Measurements from ENCODE around the gene ATP2C1. TPM values are rescaled to one million over a fixed set of nuclear protein-coding genes. Genes with fewer than 3 reads are reported as not detected.
"Not testable (repeated sequence)": the region's sequence is repeated elsewhere in the genome, so short reads cannot be mapped to it uniquely, and the experiment has no call there.

The ATP2C1 gene
- polyA plus RNA-seq, 1 donor from 2014 or later: 8.9 TPM

DNA sequence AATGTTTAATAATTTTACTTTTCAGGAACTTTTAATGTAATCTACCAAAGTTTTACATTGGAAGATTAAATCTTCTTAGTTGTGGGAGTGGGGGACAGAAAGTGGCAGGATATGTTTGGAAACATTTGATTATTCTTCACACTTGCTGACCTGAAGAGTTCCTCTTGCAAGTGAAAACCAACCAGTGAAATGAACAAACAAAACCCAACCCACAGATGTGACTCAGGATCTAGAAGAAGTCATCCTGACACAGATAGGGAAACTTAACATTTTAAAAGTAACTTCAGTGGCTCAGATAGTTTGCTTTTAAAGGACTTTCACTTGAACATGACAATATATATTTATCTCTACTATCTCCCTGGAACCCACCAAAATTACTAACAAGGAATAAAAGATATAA, 77.3 kb downstream of the ATP2C1 start:
- H3K9me3 Mint-ChIP-seq: peaks cover 0 to 3% (median 0%) of the 10 kb centered on the region in 3 donors

DNA sequence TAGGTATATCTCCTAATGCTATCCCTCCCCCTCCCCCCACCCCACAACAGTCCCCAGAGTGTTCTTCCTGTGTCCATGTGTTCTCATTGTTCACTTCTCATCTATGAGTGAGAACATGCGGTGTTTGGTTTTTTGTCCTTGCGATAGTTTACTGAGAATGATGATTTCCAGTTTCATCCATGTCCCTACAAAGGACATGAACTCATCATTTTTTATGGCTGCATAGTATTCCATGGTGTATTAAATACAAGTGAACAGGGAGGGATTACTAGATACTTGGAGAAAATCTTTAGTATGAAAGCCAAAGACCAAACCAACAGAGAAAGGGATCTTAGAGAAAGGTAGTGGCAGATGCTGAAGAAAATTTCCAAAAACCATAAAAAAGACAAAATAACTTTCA, 78.7 kb downstream of the ATP2C1 start:
- not testable (repeated sequence) for H3K4me1 Mint-ChIP-seq, H3K4me3 Mint-ChIP-seq, H3K27ac Mint-ChIP-seq, H3K9me3 Mint-ChIP-seq, H3K27me3 Mint-ChIP-seq
- H3K36me3 Mint-ChIP-seq: peaks cover 21% of the 10 kb centered on the region

More for the DNA sequence above, 77.3 kb downstream of the ATP2C1 start:
- Mint-ChIP-seq H3K27me3 (no peaks in the 10 kb centered on the region), H3K4me1 (no peaks in the 10 kb centered on the region), H3K27ac (no peak overlapping the region), H3K4me3 (no peak overlapping the region), H3K36me3 (peaks cover 24% of the 10 kb centered on the region)

DNA sequence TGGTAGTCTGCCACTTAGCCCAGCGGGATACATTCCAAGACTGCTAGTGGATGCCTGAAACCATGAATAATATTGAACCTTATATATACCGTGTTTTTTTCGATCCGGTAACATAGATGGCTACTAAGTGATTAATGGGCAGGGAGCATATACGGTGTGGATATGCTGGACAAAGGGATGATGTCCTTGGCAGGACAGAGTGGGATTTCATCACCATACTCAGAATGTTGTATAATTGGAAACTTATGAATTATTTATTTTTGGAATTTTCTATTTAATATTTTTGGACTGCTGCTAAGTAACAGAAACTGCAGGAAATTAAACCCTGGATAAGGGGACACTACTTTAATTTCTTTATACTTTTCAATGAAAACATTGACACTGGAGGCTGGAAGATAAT, 79.5 kb downstream of the ATP2C1 start:
- H3K4me3 Mint-ChIP-seq: no peak overlapping the region
- H3K27ac Mint-ChIP-seq: no peak overlapping the region
- H3K36me3 Mint-ChIP-seq: peaks cover 16% of the 10 kb centered on the region
- no peaks in the 10 kb centered on the region for H3K4me1 Mint-ChIP-seq
- no peaks in the 10 kb centered on the region for H3K27me3 Mint-ChIP-seq
- peaks cover 0 to 3% (median 0%) of the 10 kb centered on the region in 3 donors for H3K9me3 Mint-ChIP-seq

DNA sequence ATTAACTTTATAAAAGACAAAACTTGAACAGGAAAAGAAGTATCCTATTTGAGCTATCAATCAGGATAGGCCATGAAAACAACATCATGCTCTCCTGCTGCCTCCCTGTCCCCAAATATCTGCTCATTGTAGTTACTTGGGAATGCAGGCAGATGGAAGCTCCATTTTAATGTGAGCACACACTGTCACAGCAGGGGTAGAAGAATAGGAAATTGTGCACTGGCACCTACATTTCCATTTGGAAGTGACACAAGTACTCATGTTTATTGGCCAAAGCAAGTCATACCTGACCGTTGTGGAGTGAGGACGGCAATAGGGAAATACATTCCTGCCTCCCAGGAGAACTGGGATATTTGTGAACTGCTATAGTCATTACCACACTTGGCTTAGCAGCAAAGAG, 80.3 kb downstream of the ATP2C1 start:
- H3K27ac Mint-ChIP-seq: no peak overlapping the region
- no peak overlapping the region for H3K4me3 Mint-ChIP-seq
- no peaks in the 10 kb centered on the region for H3K4me1 Mint-ChIP-seq
- no peaks in the 10 kb centered on the region for H3K27me3 Mint-ChIP-seq
- peaks cover 16% of the 10 kb centered on the region for H3K36me3 Mint-ChIP-seq
- peaks cover 0 to 3% (median 0%) of the 10 kb centered on the region in 3 donors for H3K9me3 Mint-ChIP-seq

DNA sequence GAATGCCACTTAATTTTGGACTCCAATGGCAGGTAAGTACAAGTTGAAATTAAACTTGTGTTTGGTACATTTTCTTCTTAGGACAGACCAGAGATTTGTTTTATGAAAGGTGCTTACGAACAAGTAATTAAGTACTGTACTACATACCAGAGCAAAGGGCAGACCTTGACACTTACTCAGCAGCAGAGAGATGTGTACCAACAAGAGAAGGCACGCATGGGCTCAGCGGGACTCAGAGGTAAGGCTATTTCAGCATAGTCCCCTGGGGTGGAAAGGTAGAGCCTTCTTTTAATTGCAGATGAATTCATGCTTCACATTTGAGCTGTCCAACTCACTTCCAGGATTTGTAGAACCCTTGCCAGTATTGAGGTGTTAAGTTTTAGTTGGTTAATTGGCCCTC, 81.4 kb downstream of the ATP2C1 start:
- H3K36me3 Mint-ChIP-seq: peaks cover 13% of the 10 kb centered on the region
- no peaks in the 10 kb centered on the region for H3K27me3 Mint-ChIP-seq
- H3K9me3 Mint-ChIP-seq: no peaks in the 10 kb centered on the region
- no peak overlapping the region for H3K27ac Mint-ChIP-seq
- peak overlapping the region in 1 of 4 donors; percentile 6 for H3K4me3 Mint-ChIP-seq
- H3K4me1 Mint-ChIP-seq: no peaks in the 10 kb centered on the region

DNA sequence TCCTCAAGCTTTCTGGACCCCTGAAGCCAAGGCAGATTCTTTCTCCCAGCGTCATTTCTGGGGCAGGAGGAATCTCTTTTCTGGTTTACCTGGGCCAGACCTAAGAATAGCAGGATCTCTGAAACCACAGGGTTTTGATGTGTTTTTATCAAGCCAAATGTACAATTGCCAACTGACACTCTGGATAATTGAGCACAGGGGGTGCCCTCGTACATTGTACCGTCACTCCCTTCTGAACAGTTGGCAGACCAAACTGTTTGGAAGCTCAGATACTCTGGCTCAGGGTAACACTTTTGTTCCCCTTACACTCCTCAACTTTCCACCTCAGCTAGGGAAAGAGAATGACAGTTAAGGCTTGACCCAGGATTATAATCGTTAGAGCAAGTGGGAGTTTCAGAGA, 82.8 kb downstream of the ATP2C1 start:
- Mint-ChIP-seq H3K4me3 (no peak overlapping the region), H3K9me3 (no peaks in the 10 kb centered on the region), H3K27me3 (no peaks in the 10 kb centered on the region), H3K27ac (no peak overlapping the region), H3K4me1 (no peaks in the 10 kb centered on the region), H3K36me3 (peaks cover 5% of the 10 kb centered on the region)

DNA sequence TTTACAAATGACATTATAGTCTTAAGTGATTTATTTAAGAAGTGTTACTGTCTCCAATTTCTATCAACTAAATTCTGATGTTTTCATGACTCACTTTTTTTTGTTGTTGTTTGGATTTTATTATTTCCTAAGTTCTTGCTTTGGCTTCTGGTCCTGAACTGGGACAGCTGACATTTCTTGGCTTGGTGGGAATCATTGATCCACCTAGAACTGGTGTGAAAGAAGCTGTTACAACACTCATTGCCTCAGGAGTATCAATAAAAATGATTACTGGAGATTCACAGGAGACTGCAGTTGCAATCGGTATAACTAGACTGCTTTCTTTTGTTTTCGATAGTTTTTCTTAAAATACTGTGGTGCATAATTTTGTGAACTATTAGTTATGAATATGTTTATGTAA, 85.2 kb downstream of the ATP2C1 start:
- H3K4me3 Mint-ChIP-seq: no peak overlapping the region
- H3K27me3 Mint-ChIP-seq: no peaks in the 10 kb centered on the region
- peaks cover 2% of the 10 kb centered on the region for H3K36me3 Mint-ChIP-seq
- H3K9me3 Mint-ChIP-seq: no peaks in the 10 kb centered on the region
- no peak overlapping the region for H3K27ac Mint-ChIP-seq
- H3K4me1 Mint-ChIP-seq: no peaks in the 10 kb centered on the region

DNA sequence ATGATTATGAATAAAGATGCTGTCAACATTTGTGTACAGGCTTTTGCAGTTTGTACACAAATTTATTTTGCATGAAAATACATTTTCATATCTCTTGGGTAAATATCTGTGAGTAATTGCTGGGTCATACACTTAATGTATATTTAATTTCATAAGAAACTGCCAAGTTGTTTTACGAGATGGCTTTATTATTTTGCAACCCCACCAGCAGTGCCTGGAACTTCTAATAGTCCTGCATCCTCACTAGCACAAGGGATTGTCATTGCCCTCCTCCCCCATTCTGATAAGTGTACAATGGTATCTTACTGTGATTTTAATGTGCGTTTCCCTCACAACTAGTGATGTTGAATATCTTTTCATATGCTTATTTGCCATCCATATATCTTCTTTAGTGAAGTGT, 87.6 kb downstream of the ATP2C1 start:
- H3K27ac Mint-ChIP-seq: no peak overlapping the region
- no peaks in the 10 kb centered on the region for H3K27me3 Mint-ChIP-seq
- H3K9me3 Mint-ChIP-seq: no peaks in the 10 kb centered on the region
- H3K4me1 Mint-ChIP-seq: no peaks in the 10 kb centered on the region
- H3K36me3 Mint-ChIP-seq: peaks cover 2% of the 10 kb centered on the region
- no peak overlapping the region for H3K4me3 Mint-ChIP-seq

DNA sequence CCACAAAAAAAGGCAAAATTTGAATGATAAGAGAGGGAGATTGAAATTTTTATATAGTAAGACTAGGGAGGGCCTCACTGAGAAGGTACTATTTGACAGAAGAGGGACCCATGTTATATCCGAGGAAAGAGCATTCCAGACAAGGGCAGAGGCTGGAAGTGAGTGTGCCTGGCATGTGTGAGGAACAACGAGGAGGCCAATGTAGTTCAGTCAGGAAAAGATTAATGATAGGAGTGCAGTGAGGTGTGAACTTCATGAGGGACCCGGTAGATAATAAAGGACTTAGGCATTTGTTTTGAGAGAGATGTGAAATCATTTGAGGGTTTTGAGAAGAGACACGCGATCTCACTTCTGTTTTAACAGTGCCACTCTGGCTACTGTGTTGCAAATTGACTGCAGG, 96.4 kb downstream of the ATP2C1 start:
- Mint-ChIP-seq H3K36me3 (peaks cover 7% of the 10 kb centered on the region), H3K27me3 (no peaks in the 10 kb centered on the region), H3K4me3 (no peak overlapping the region)

DNA sequence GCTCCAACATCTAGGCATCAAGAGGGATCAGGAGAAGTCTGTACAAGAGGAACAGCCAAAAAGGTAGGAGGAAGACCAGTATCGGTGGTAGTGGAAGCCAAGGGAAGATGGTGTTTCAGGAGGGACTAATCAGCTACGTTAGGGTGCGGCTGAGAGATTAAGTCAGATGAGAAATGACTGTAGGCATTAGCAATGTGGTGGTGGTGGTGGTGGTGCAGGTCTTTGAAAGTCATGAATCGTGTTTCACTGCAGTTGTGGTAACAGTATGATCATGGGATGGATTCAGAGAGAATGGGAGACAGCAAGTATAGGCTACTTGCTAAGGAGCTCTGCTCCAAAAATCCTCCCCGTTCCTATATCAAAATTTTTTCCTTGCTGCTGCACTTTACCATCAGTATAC, 97.2 kb downstream of the ATP2C1 start:
- Mint-ChIP-seq H3K9me3 (no peaks in the 10 kb centered on the region), H3K27me3 (no peaks in the 10 kb centered on the region), H3K4me3 (no peak overlapping the region), H3K4me1 (no peaks in the 10 kb centered on the region), H3K36me3 (peaks cover 7% of the 10 kb centered on the region), H3K27ac (peak overlapping the region in 1 of 3 donors; percentile 68)

More for the DNA sequence above, 96.4 kb downstream of the ATP2C1 start:
- H3K4me1 Mint-ChIP-seq: no peaks in the 10 kb centered on the region
- no peaks in the 10 kb centered on the region for H3K9me3 Mint-ChIP-seq
- peak overlapping the region in 2 of 3 donors; percentile 68 to 71 for H3K27ac Mint-ChIP-seq

DNA sequence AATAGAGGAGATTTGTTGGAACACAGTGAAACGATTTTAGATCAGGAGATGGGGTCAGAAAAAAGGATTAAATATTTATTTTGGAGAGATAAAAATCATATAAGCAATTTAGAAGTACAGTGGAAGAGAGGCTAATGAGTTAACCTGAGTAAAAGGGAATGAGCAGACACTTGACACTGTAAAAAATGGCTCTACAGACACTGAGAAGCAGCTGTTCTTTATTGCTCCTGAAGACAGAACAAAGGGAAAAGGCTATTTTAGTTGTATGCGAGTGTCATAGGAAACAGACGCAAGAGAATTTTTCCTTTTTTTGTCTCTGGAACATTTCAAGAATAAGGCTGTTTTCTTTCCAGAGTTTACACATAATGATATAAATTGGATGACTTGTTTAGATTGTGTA, 98.5 kb downstream of the ATP2C1 start:
- H3K27ac Mint-ChIP-seq: no peak overlapping the region
- H3K4me1 Mint-ChIP-seq: no peaks in the 10 kb centered on the region
- H3K36me3 Mint-ChIP-seq: peaks cover 7% of the 10 kb centered on the region
- H3K4me3 Mint-ChIP-seq: no peak overlapping the region
- no peaks in the 10 kb centered on the region for H3K27me3 Mint-ChIP-seq
- no peaks in the 10 kb centered on the region for H3K9me3 Mint-ChIP-seq

DNA sequence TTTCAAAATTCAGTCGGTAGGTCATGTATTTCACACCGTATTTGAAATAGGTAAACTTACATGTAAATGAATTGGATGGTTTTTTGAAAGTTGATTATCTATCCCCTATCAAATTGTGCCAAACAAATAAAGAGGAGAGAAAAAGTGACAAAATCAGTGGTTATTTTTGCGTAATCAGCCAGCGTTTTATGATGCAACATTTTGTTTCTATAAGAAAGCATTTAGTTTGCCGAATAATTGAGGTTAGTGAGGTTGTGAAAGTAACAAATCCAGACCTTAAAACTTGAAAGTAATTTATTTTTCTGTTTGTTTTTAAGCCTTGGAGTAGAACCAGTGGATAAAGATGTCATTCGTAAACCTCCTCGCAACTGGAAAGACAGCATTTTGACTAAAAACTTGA, 103.4 kb downstream of the ATP2C1 start:
- Mint-ChIP-seq H3K36me3 (peaks cover 11% of the 10 kb centered on the region), H3K27ac (no peak overlapping the region), H3K4me3 (no peak overlapping the region), H3K9me3 (no peaks in the 10 kb centered on the region), H3K4me1 (no peaks in the 10 kb centered on the region), H3K27me3 (no peaks in the 10 kb centered on the region)

DNA sequence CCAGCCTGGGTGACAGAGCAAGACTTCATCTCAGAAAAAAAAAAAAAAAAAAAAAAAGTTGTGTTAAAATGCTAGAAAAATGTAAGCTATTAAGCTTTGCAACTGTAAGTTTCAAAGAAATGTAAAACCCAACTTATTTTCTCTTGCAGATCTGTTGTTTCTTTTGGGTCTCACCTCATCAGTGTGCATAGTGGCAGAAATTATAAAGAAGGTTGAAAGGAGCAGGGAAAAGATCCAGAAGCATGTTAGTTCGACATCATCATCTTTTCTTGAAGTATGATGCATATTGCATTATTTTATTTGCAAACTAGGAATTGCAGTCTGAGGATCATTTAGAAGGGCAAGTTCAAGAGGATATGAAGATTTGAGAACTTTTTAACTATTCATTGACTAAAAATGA, 107.2 kb downstream of the ATP2C1 start:
- H3K4me1 Mint-ChIP-seq: peaks cover 0 to 1% (median 0%) of the 10 kb centered on the region in 3 donors
- H3K9me3 Mint-ChIP-seq: no peaks in the 10 kb centered on the region
- H3K27me3 Mint-ChIP-seq: no peaks in the 10 kb centered on the region
- peaks cover 11% of the 10 kb centered on the region for H3K36me3 Mint-ChIP-seq
- no peak overlapping the region for H3K4me3 Mint-ChIP-seq
- no peak overlapping the region for H3K27ac Mint-ChIP-seq

DNA sequence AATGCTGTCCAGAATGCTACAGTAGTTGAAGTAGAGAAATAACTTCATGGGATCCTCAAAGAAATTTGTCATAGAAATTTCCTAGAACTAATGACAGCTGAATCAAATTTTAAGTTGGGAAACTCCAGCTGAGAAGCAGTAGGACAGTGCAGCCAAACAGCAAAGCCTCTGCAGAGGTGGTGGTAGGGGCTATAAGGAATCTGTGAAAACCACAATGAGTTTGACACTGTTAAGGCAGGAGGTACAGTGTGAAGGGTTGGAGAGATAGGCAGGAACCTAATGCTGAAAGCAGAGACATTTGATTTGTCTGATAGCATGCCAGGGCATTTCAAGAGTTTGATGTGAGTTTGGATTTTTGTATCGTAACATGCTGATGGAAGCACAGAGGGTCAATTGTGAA, 110.7 kb downstream of the ATP2C1 start:
- H3K27me3 Mint-ChIP-seq: no peaks in the 10 kb centered on the region
- peaks cover 12% of the 10 kb centered on the region for H3K36me3 Mint-ChIP-seq
- H3K27ac Mint-ChIP-seq: no peak overlapping the region
- no peaks in the 10 kb centered on the region for H3K9me3 Mint-ChIP-seq
- H3K4me1 Mint-ChIP-seq: peaks cover 0 to 4% (median 1%) of the 10 kb centered on the region in 3 donors
- H3K4me3 Mint-ChIP-seq: no peak overlapping the region

DNA sequence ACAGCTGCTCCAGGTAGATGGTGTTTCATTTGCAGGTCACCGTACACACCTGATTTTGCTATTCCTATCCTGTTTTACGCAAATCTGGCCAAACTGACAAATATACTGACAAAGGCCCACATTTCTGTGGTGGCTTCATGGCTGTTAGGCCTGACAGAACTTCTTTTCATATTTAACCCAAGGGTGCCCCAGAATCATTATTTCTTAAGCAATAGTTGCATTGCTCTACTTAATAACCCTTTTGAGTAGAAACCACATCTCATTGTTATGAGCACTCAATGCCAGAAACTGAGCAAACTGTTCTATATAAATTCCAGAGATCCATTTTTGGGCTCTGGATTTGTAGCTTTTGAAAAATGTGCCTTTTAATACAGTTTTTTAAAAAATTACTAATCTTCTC, 113.4 kb downstream of the ATP2C1 start:
- H3K9me3 Mint-ChIP-seq: no peaks in the 10 kb centered on the region
- peak overlapping the region in 2 of 3 donors; percentile 10 to 24 for H3K27ac Mint-ChIP-seq
- H3K4me1 Mint-ChIP-seq: peaks cover 0 to 4% (median 3%) of the 10 kb centered on the region in 3 donors
- H3K36me3 Mint-ChIP-seq: peaks cover 6% of the 10 kb centered on the region
- no peaks in the 10 kb centered on the region for H3K27me3 Mint-ChIP-seq
- no peak overlapping the region for H3K4me3 Mint-ChIP-seq

DNA sequence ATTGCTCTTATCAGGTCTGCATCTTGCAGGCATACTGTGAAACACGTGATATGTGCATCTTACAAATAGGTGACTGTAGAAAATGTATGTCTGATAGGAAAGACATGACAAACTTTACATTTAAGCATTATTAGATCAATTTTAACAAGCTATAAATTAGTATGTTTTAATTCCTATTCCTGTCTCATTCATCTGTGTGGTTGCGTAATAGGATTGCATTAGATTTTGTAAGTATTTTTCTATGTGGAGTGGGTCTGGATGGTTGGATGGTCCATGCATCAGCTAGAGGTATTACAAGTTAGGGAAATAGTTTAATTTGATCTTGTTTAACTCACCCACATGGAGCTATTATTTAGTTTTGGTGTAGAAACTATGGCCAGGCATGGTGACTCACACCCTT, 113.9 kb downstream of the ATP2C1 start:
- Mint-ChIP-seq H3K4me3 (no peak overlapping the region), H3K27ac (no peak overlapping the region), H3K9me3 (no peaks in the 10 kb centered on the region), H3K27me3 (no peaks in the 10 kb centered on the region), H3K4me1 (peaks cover 0 to 4% (median 3%) of the 10 kb centered on the region in 3 donors), H3K36me3 (peaks cover 6% of the 10 kb centered on the region)

DNA sequence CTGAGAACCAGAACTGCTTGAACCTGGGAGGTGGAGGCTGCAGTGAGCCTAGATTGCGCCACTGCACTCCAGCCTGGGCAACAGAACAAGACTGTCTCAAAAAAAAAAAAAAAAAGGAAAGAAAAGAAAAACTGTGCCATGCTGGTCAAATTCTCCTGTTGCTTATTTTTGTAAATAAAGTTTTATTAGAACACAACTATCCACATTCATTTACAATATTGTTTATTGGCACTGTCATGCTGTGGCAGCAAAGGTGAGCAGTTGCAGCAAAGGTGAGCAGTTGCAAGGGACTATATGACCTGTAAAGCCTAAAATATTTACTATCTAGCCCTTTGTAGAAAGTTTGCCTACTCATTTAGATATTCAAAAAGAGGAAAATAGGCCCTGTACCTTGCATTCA, 114.4 kb downstream of the ATP2C1 start:
- H3K27me3 Mint-ChIP-seq: no peaks in the 10 kb centered on the region
- no peak overlapping the region for H3K4me3 Mint-ChIP-seq
- H3K27ac Mint-ChIP-seq: peak overlapping the region in 1 of 3 donors; percentile 2
- H3K4me1 Mint-ChIP-seq: peaks cover 0 to 4% (median 3%) of the 10 kb centered on the region in 3 donors
- no peaks in the 10 kb centered on the region for H3K9me3 Mint-ChIP-seq
- H3K36me3 Mint-ChIP-seq: peaks cover 8% of the 10 kb centered on the region

Data from IgD-negative memory B cell (primary cell).